GM19023 (cell line): ENCODE data around the gene CTF1.
"Not testable (repeated sequence)": the region's sequence is repeated elsewhere in the genome, so short reads cannot be mapped to it uniquely, and the experiment has no call there.

Experiments
- ATAC-seq: cut with Tn5 transposase; IDR thresholded peaks from one replicate; pipeline ENCODE4 v1.9.1; 2021; ENCODE audit warnings: mild to moderate bottlenecking, moderate library complexity; ENCODE audit not compliant: unreplicated experiment

CTF1 gene

GRCh38 chr16:30887927-30888326, 8.5 kb upstream of the CTF1 start:
- no peak for ATAC-seq

DNA sequence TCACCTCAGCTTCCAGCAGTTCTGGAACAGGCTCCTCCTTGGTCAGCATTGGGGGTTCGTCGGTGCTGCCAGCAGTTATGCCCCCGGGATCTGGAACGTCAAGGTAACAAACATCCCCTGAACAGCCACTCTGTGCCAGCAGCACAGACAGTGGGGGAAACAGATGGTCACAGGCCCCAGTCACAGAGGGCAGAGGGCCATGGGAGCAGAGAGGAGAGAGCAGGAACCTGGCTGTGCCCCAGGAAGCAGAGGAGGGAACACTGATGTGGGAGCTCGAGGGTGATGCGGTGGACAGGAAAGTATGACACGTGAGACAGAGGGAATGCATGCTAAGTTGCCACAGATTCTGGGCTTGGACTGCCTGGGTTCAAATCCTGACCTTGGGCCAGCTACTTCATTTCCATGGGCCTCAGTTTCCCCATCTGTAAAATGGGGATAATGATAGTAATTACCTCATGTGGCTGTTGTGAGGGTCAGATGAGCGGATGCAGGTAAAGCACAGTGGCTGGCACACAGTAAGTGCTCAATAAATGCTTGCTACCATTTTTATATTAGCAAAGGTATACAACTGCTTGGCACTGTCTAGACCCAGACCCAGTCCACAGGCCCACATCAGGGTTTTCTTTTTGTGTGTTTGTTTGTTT, 7.4 kb upstream of the CTF1 start:
- ATAC-seq = no peak

DNA sequence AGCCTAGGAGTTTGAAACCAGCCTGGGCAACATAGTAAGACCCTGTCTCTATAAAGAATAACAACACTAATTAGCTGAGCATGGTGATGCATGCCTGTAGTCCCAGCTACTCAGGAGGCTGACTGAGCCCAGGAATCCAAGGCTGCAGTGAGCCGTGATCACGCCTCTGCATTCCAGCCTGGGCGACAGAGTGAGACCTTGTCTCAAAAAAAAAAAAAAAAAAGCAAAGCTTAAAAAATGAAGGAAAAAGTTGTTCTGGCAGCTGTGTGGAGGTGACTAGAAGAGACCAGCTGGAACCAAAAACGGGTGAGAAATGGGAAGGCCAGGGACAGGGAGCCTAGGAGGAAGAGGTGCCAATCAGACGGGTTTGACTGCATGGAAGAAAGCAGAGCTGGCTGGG, 6.7 kb upstream of the CTF1 start:
- ATAC-seq = no peak

DNA sequence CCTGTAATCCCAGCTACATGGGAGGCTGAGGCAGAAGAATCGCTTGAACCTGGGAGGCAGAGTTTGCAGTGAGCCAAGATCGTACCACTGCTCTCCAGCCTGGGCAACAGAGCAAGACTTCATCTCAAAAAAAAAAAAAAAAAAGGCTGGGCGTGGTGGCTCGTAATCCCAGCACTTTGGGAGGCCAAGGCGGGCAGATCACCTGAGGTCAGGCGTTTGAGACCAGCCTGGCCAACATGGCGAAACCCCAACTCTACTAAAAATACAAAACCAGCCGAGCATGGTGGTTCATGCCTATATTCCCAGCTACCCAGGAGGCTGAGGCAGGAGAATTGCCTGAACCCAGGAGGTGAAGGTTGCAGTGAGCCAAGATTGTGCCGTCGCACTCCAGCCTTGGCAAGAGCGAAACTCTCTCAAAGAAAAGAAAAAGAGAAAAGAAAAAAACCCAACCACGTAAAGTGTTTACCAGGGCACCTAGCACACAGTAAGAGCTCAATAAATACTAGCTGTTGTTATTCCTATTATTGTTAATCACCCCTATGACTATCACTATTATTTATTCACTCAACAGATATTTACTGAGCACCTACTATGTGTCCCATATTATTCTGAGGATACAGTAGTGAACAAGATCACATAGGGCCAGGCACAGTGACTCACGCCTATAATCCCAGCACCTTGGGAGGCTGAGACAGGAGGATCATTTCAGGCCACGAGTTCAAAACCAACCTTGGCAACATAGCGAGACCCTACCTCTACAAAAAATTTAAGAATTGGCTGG, 5.2 kb upstream of the CTF1 start:
- not testable (repeated sequence) for ATAC-seq

GRCh38 chr16:30892670-30893416, 3.6 kb upstream of the CTF1 start:
- no peak for ATAC-seq

GRCh38 chr16:30893417-30893743, 3.0 kb upstream of the CTF1 start:
- ATAC-seq = peak; percentile 15

- peak; percentile 76 for ATAC-seq
Measured at GRCh38 chr16:30893744-30894539, 2.5 kb upstream of the CTF1 start, which contains the start of gene BCL7C. TSS of gene BCL7C (minus strand) at chr16:30894077. CDS start at chr16:30893944, 133 bp downstream.

DNA sequence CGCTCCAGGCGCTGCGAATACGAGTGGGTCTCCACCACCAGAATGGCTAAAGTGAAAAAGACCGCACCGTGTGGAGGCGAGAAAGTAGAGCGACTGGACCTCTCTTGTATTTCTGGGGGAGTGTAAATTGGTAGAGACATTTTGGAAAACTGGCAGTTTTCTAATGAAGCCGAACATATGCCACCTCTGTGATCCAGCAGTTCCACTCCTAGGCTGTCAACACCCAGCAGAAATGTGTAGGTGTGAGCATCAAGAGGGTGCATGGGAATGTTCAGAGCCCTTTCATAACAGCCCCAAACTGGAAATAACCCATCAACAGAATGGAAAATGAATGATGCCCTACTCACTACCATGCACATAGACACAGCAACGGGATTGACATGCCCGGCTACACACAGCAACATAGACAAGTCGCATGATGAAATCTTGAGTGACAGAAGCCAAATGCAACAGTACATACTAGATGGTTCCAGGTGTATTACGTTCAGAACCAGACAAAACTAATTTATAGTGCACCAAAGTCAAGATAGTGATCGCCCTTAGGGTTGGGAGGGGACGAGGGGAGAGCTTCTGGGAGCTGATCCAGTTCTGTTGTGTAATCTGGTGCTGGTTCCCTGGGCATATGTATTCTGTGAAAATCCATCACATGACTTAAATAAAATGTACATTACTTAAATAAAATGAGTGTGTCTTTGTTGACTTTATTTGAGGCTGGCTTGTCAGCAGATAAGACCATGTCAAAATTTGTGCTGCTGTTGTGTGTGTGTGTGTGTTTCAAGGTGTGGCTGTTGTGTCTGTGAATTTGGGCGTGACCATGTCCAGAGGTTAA, 1.7 kb upstream of the CTF1 start:
- no peak for ATAC-seq

DNA sequence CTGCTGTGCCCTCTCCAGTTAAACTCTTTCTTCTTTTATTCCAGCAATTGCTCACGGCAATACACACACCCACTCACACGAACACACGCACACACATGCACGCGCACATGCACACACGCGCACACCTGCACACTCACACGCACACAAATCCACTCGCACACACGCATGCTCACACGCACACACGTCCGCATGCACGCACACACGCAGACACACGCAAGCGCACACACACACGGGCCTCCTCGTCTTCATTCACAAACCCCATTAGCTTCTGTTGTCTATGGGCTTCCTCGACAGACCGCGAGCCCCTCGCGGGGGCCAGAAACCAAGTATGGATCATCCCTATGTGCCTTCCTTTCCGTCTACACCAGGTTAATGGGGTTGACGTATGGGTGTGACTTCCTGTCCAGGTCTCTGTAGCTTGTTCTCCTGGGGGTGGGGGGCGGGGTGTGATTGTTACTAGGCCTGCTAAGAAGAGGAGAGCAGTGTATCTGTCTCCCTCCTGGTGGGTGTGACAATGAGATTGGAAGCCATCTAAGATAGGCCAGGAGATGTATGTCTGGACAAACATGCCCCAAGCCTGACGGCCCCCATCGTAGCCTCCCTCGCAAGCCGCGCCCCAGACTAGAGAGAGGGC, 670 bp upstream of the CTF1 start:
- ATAC-seq = no peak

DNA sequence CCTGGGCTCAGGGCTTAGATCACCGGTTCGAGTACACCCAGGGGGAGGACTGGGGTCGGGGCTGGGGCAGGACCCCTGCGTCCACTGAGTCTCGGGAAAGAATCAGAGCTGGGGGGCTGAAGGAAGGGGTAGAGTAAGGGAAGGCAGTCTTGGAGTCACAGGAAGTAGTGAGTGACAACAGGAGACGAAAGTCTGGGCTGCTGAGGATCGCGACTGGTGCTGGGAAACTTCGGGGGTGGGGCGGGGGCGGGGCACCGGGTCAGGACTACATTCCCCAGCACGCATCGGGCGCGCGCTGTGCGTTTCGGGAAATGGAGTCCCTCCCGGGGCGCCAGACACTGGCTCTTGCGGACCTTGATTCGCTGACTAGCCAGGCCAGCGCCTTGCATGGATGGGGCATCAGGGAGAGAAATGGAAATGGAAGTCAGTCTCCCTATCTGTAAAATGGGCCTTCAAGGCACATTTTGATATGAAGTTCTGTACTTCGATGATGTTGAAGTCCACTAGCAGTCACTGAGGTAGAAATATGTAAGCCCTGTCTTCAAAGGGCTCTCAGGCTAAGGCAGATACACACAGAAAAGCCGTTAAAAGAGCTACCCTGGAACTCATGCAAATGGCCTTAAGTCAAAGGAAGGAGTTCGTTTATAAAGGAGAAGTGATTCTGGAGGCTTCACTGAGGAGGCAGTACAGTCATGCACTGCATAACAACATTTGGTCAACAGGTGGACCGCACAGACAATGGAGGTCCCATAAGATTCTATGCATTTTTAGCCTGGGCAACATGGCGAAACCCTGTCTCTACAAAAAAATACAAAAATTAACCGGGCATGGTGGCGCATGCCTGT, 697 bp downstream of the CTF1 start:
- ATAC-seq = no peak

DNA sequence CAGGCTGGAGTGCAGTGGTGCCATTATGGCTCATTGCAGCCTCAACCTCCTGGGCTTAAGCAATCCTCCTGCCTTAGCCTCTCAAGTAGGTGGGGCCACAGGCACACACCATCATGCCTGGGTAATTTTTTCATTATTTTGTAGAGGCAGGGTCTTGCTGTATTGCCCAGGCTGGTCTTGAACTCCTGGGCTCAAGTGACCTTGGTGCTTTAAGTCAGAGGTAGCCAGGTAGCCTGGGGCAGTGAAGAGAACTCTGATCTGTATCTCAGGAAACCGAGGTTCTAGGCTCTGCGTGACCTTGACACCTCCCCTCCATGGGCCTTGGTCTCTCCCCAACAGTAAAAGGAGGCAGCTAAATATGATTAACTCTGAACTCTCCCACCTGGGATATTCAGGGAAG, 3.4 kb downstream of the CTF1 start:
- ATAC-seq = no peak

DNA sequence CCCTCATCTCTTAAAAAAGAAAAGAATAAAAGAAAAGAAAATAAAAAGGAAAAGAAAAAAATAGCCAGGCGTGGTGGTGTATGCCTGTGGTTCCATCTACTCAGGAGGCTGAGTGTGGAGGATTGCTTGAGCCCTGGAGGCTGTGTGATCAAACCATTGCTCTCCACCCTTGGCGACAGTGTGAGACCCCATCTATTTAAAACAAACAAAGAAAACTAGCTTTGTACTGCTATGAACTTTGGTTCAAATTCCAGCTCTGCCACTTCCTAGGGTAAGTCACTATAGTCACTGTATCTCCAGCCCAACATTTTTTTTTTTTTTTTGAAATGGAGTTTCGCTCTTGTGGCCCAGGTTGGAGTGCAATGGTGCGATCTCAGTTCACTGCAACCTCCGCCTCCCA, 4.2 kb downstream of the CTF1 start:
- ATAC-seq = no peak

DNA sequence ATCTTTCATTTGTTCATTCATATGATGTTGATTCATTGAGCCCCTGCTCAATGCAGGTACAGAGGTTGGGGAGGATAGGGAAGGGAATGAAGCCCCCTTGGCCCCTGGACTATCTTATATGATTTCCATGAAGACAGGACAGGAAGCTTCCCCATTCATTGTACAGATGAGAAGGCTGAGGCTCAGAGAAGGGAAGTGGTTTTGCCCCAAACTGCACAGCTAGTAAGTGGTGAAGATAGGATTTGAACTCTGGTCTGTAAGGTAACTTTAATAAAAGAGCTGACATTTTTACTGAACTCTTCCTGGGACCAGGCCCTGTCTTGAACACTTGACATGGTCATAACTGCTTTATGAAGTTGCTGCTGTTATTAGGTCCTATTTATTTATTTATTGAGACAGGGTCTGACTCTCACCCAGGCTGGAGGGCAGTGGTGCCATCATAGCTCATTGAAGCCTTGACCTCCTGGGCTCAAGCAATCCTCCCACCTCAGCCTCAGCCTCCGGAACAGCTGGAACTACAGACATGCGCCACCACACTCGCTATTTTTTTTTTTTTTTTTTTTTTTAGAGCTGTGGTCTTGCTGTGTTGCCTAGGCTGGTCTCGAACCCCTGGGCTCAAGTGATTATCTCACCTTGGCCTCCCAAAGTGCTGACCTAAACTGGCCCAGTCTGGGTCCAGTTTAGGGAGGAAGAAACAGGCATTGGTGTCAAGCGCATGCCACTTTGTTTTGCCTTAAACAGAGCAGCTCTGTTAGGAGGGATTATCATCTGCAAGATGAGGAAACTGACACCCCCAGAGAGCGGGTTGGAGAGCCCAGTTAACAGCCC, 5.0 kb downstream of the CTF1 start:
- ATAC-seq = no peak

GRCh38 chr16:30902029-30902972, 5.9 kb downstream of the CTF1 start:
- ATAC-seq = peak; percentile 83

GRCh38 chr16:30903002-30903401, 6.6 kb downstream of the CTF1 start:
- ATAC-seq = no peak

DNA sequence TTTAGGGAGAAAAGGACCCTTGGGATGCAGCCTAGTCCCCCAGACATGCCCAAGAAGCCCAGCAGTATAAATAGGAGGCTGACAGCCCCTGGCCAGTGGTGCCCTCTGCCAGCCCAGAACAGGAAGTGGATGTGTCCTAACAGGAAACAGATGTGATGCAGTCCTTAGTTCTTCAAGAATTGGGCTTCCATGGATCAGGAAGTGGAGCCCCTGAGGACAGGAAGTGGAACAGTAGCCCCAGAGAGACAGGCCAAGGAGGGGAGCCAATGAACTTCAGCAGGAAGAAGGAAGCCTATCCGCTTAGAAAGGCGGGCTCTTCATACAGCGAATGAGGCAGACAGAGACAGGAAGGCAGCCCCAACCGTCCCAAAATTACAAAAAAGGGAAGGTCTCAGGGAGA, 7.2 kb downstream of the CTF1 start:
- ATAC-seq = no peak
